ENCODE data around the gene CORIN.

Gene CORIN

GRCh38 chr4:47642191-47642830 lies 195.6 kb downstream of the CORIN start (continued):
- TF ChIP-seq PRDM10 (tag by site-specific recombination; IDR thresholded peaks at IDR 0.05) (no peak), ZNF239 (tag by site-specific recombination; IDR thresholded peaks at IDR 0.05) (no peak), HIC1 (tag by site-specific recombination; IDR thresholded peaks at IDR 0.05) (no peak), TRIM28 (IDR thresholded peaks at IDR 0.05; ENCODE audit: borderline replicate concordance, low read length) (no peak), ZNF549 (tag by site-specific recombination; IDR thresholded peaks at IDR 0.05) (no peak), ZNF704 (tag by site-specific recombination; IDR thresholded peaks at IDR 0.05) (no peak), ZNF664 (tag by site-specific recombination; IDR thresholded peaks at IDR 0.05) (no peak), ZNF311 (tag by site-specific recombination; IDR thresholded peaks at IDR 0.05; ENCODE audit: borderline replicate concordance) (no peak), ZSCAN18 (tag by site-specific recombination; IDR thresholded peaks at IDR 0.05) (no peak), TSHZ1 (tag by site-specific recombination; IDR thresholded peaks at IDR 0.05; ENCODE audit: borderline replicate concordance) (no peak), FEZF1 (tag by site-specific recombination; IDR thresholded peaks at IDR 0.05) (no peak), ZNF121 (tag by site-specific recombination; IDR thresholded peaks at IDR 0.05) (no peak)

- no peaks in the 10 kb centered on the region for H3K4me1 ChIP-seq (ENCODE audit: control insufficient read depth, insufficient read depth, low read length)
- no peaks in the 10 kb centered on the region for H3K36me3 ChIP-seq (ENCODE audit: control insufficient read depth in 2 of 2, insufficient read depth in 1 of 2, low read length in 2 of 2)
- no peaks in the 10 kb centered on the region for H3K9me3 ChIP-seq (ENCODE audit: control insufficient read depth, insufficient read depth, low read depth, low read length)
- H3K27ac ChIP-seq (ENCODE audit: extremely low read depth, low read depth, low read length), result no peak overlapping the region
- H3K4me3 ChIP-seq (ENCODE audit: low read depth, low read length), result no peak overlapping the region
- ChIA-PET CTCF (no interaction called here), POLR2A (no interaction called here)
- TF ChIP-seq KLF17 (tag by site-specific recombination; IDR thresholded peaks at IDR 0.05), result no peak
- TF ChIP-seq BCL11B (tag by site-specific recombination; IDR thresholded peaks at IDR 0.05; ENCODE audit: low read depth), result no peak
- no peak for TF ChIP-seq BCL11A (tag by site-specific recombination; IDR thresholded peaks at IDR 0.05; ENCODE audit: low read depth)
- no peak for TF ChIP-seq ZNF132 (tag by site-specific recombination; IDR thresholded peaks at IDR 0.05; ENCODE audit: borderline replicate concordance)
- no peak for TF ChIP-seq ZBTB1 (tag by site-specific recombination; IDR thresholded peaks at IDR 0.05)
- TF ChIP-seq ZNF580 (tag by site-specific recombination; IDR thresholded peaks at IDR 0.05), result no peak
Measured at GRCh38 chr4:47641755-47642154, 196.1 kb downstream of the CORIN start.
